Measurements from ENCODE around the gene CYP2W1. TPM values are rescaled to one million over a fixed set of nuclear protein-coding genes. Genes with fewer than 3 reads are reported as not detected.
"Not testable (repeated sequence)": the region's sequence is repeated elsewhere in the genome, so short reads cannot be mapped to it uniquely, and the experiment has no call there.

The CYP2W1 gene
- polyA plus RNA-seq, 3 donors, result 1.1 to 2.6 (median 1.4) TPM

DNA sequence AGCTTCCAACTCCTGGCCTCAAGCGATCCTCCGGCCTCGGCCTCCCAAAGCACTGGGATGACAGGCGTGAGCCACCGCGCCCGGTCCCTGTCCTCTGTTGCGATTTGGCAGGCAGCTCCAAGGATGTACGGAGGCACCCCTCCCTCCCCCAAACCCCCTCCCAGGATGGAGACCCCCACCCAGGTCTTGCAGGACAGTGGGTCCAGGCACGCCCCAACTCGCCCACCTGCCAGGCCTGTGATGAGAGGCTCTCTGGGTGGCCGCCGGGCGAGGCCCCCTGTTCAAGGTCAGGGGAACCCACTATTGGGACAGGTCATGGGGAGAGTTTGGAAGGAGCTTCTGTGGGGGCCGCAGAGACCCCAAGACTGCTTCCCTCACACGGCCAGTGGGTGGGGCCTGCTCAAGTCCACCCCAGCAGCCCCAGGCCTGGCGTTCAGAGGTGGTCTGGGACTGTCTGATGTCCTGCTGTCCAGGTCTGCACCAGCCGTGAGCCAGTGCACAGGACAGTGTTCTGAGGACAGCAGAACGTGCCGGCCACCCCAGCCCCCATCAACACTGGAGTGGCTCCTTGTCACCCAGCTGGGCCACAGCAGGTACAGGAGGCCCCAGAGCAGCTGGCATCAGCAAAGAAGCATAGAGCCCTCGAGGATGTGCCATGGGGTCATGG lies 31.0 kb upstream of the CYP2W1 start:
- DNase-seq (ENCODE audit: low read depth in 3 of 3, low spot score in 2 of 3), result no peak

DNA sequence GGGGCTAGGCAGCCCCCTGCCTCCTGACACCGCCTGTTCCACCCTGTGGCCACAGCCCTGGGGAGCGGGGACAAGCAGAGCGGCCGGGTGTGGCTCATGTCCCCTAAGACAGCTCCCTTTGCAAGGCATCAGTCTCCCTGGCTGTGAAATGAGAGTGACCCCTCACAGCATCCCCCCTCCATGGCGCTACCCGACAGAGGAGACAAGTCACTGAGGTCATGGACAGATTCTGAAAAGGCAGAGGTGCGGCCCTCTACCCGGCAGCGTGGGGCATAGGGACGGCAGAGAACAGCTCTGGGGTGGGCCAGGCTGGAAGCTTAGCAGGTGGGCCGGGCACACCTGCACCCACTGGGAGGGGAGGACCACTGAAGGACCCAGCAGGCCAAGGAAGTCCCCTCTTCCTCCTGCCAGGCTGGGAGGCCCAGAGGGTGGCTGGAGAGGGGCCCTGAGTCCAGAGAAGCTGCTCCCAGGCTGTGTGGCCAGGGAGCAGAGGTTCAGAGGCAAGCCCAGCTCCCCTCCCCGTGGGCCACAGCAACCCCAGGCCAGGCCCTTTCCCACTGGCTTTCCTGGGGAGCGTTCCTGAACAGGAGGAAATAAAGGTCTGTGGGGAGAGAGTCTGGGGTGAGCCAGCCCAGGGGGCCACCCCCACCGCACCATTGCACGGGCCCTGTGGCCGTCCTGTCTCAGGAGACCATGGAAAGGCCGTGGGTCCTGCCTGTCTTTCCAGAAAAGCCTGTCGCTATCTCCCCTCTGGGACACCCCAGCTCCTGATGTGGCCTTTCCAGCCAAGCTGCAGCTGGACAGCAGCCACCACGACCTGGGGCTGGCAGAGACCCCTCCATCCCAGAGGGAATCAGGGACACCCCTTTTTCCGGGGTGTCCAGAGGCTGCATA lies 30.2 kb upstream of the CYP2W1 start:
- DNase-seq (ENCODE audit: low read depth in 3 of 3, low spot score in 2 of 3), result no peak

DNA sequence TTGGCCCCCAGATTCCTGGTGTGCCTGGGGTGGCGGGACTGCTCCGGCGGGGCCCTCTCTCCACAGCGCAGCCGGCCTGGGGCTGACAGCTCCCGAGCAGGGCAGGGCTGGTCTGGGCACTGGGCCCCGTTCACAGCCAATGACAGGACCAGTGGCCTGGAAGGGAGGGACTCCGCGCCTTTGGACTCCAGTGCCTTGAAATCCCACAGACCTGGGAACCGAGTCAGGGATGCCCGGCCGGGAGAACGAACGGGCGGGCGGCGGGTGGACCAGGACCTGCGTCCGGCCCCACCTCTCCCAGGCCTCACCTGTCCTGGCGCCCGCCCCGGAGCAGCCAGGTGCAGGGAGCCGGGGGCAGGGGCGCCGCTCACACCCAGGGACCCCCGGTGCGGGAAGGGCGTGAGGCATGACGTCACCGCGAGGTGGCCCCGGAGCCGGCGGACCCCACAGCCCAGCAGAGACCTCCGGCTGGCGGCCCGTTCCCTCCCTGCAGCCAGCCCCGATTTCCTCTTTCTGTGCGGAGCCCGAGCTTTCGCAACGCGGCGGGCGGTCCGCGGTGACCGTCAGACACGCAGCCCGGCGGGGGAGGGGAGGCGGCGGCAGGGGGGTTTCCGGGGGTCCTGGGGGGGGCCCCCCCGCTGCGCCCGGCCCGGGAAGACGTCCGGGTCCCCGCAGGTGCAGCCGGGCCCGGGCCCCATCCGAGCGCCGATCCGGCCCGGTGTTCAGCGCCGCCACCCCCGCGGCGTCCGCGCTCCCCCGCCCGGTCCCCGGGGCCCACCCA lies 29.2 kb upstream of the CYP2W1 start:
- no peak for DNase-seq (ENCODE audit: low read depth in 3 of 3, low spot score in 2 of 3)

DNA sequence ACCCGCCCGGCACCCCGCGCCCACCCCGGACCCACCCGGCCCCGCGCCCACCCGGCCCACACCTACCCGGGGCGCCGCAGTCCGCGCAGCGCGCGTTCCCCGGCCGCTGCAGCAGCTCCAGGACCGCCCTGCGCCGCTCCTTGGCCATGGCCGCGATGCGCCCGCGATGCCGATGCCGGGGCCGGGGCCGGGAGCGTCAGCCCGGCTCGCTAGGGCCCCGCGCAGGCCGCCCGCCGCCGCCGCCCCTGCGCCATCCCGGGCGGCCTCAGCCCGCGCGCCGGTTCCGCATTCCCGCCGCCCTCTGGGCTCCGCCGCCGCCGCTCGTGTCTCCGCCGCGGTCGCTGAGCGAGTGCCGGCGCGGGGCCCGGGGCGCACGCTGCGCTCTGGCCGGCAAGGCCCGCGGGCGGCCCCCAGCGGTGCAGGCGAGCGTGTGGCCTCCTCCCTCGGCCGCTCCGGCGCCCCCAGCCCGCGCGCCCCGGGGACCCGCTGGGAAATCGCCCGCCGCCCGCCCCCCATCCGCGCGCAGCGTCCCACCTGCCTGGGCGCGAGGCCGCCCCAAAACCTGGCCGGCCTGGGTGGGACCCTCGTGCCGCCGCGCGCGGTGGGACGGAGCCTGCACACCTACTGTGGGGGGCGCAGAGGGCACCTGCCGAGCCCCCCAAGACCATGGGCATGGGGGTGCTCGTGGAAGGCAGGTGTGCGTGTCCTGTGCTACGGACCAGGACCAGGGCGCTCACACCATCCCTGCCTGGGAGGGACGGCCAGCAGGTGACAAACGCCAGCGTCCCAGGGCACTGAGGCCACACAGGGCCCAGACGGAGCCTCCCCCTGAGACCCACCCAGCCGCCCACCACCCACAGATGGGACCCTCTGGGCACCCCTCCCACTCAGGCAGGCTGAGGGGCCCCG lies 28.4 kb upstream of the CYP2W1 start, which contains the start of gene ADAP1:
ADAP1 (minus strand) TSS at position 351 of the 909 bp plus-strand sequence; CDS start at position 148, 203 bp downstream.
- no peak for DNase-seq (ENCODE audit: low read depth in 3 of 3, low spot score in 2 of 3)

DNA sequence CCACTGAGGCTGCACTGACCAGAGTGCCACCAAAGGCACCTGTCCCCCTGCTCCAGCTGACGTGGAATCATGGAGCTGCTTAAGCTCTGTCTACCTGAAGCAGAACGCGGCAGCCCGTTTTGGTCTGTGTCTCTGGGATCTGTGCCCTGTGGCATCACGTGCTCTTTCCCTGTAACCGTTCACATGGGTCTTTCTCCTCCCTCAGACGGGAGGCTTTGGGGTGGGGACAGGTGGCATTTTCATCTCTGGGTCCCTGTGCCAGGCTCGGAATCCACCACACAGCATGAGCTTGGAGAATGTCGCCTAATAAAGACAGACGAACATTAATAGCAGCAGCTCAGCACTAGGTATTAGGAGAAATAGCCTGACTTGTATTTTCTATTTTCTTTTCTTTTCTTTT lies 26.9 kb upstream of the CYP2W1 start:
- DNase-seq (ENCODE audit: low read depth in 3 of 3, low spot score in 2 of 3), result no peak

DNA sequence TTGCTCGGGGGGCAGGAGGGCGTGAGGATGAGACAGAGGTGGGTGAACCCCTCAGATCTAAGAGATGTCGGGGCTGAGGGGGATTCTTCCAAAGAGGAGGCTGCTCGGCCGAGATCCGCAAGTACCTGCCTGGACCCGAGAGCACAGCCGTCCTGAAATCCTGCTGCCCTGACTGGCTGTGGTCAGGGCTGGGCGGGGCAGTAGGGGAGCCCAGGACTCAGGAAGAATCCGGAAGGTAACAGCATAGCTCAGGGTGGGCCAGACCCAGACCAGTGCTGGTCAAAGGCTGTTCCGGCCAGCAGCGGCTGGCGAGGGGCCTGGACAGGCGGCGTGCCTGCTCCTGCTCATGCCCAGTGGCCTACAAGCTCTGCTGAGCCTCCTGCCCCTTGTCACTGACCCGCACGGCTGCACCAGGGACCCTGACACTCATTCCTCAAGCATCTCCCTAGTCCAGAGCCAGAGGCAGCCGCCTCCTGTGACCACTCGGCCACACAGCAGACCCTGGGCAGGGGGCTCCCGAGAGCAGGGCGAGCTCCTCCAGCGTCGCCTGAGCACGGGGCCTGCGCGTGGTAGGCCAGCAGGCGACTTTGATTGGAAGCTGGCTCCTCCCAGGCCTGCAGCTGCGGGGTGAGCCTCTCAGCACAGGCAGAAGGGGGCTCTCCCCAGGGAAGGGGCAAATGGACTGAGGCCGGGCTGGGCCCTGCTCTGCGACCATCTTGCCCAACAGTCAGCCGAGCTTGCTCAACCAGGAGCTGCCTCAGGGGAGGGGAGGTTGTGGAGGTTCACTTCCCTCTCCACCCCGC lies 25.4 kb upstream of the CYP2W1 start:
- DNase-seq (ENCODE audit: low read depth in 3 of 3, low spot score in 2 of 3), result no peak

DNA sequence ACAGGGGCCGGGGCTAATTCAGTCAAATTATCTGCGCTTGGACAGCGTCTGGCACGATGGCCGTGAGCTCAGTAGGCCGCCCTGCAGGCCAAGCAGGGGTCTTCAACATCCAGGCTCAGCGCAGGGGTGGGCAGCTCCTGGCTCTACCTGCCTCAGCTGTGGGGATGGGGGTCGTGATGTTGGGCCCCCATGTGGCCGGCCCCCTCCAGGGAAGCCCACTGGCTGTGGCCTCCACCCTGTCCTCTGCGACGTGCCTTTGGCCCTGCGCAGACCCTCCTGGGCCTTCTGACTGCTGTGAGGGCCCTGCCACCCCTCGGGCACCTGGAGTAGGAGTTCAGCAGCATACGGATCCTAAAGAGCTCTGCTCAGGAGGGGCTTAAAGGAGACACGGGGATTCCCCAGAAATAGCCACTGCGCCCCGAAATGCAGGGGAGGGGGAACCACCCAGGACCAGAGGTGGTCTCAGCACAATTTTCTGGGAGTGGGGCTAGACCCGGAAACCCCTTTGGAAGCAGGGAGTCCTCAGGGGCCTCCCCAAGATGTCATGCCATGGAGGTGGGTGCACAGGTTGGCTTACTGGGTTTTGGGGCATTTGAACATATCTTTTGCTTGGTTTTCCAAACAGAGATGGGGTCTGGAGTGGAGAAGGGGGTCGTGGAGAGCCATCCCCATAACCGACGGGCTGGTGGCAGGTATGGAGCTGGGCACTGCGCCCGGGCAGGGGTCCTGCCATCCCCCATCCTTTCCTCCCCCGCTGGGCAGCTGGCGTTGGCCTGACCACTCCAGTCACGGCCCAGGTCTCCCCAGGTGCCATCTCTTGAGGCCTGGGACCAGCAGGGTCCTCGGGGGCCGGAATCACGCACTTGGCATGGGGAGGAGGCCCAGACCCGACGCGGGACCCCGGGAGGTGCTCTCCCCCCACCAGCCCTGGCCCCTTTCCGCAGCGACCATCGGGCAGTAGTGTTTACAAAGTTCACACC lies 24.5 kb upstream of the CYP2W1 start:
- DNase-seq (ENCODE audit: low read depth in 3 of 3, low spot score in 2 of 3), result no peak

DNA sequence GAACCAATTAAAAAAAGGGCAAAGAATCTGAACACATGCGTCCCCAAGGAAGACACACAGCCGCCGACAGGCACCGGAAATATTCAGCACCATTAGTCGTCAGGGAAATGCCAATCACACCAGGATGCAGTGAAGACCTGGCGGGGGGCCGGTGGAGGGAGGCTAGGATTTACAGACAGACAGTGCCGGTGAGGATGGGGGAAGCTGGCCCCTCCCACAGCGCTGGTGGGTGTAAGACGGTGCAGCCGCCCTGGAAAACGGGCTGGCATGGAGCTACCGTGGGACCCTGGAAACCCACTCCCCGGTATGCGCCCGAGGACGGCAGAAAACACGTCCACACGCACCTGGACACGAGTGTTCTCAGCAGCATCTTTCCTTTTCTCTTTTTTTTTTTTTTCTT lies 23.7 kb upstream of the CYP2W1 start:
- no peak for DNase-seq (ENCODE audit: low read depth in 3 of 3, low spot score in 2 of 3)

DNA sequence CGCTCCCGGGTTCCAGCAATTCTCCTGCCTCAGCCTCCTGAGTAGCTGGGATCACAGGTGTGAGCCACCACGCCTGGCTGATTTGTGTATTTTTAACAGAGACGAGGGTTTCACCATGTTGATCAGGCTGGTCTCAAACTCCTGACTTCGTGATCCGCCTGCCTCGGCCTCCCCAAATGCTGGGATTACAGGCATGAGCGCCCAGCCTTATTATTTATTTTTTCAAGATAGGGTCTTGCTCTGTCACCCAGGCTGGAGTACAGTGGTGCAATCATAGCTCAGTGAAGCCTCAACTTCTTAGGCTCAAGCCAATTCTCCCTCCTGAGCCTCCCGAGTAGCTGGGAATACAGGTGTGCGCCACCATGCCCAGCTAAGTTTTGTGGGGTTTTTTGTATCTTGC lies 23.2 kb upstream of the CYP2W1 start:
- DNase-seq (ENCODE audit: low read depth in 3 of 3, low spot score in 2 of 3), result not testable (repeated sequence)

DNA sequence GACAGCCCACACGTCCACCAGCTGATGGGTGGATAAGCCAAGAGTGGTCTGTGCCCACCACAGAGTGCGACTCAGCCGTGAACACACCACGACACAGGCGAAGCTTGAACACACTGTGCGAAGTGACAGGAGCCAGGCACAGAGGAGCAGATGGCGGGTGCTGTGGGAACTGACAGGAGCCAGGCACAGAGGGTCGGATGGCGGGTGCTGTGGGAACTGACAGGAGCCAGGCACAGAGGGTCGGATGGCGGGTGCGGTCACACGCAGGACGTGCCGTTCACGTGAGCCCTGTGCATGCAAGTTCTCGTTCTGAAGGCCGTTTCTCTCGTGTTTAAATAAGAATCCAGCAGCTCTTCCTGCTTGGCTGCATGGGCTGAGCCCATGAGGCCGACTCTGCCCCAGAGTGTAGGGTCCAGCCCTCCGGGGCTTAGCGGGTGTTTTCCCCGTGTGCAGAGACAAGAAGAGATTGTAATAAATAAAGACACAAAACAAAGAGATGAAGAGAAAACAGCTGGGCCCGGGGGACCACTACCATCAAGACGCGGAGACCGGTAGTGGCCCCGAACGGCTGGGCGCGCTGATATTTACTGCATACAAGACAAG lies 22.6 kb upstream of the CYP2W1 start:
- no peak for DNase-seq (ENCODE audit: low read depth in 3 of 3, low spot score in 2 of 3)

DNA sequence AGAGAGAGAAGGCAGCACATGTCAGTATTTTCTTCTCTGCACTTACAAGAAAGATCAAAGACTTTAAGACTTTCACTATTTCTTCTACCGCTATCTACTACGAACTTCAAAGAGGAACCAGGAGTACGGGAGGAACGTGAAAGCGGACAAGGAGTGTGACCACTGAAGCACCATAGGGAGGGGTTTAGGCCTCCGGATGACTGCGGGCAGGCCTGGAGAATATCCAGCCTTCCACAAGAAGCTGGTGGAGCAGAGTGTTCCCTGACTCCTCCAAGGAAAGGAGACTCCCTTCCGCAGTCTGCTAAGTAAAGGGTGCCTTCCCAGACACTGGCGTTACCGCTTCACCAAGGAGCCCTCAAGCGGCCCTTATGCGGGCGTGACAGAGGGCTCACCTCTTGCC lies 22.0 kb upstream of the CYP2W1 start:
- DNase-seq (ENCODE audit: low read depth in 3 of 3, low spot score in 2 of 3), result not testable (repeated sequence)

DNA sequence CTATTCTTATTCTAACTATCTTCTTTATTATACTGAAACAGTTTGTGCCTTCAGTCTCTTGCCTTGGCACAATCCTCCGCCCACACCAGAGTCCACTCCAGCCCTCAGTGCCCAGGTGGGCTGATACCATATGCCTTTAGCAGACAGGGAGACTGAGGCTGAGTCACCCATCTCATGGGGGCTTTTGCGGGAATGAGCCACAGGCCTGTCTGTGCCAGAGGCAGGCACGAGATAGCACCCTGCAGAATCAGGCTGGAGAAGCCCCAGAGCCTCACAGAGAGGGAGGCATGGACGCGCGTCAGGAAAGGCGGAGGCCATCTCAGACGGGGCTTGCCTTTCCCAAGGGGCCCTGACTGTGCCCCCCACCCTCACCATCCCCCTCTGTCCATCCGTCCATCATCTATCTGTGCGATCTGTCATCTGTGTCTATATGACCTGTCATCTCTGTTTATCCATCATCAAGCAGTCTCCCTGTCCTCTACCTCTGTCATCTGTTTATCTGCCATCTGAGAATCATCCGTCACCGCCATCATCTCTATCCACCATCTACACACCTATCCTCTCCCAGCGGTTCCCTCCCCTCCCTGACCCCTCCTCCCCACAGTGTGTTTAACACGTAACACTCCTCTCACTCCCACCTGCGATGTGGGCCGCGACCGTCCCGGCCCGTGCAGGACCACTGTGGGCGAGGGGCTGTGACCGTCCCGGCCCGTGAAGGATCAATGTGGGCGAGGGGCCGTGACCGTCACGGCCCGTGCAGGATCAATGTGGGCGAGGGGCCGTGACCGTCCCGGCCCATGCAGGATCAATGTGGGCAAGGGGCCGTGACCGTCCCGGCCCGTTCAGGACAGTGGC lies 21.2 kb upstream of the CYP2W1 start:
- DNase-seq (ENCODE audit: low read depth in 3 of 3, low spot score in 2 of 3), result no peak

DNA sequence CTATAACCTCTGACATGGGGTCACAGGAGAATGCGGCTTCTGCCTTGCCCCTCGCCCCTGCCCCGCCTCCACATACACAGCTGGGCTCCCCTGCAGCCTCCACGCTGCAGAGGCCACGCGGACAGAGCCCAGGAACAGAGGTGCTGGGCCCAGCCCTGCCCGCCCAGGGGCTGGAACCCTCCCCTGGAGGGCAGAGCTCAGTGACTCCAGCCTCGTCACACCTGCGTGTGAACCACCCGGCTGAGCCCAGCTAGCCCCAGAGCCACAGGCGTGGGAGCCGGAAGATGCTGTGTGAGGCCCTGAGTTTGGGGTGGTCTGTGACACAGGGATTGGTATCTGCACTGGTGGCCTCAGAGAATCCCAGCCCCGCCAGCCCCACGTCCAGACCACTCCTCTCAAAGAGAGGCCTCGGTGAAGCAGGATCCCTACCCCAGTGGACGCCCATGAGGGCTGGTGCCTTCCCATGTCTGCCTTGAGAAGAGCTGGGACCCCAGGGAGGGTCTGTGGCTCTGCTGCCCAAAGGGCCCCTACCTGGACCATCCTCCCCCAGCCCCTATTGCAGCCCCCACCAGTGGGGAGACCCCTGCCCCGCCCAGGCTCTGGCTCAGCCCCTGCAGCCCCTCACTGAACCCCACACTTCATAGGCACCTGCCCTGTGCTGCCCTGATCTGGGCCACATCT lies 20.4 kb upstream of the CYP2W1 start:
- DNase-seq (ENCODE audit: low read depth in 3 of 3, low spot score in 2 of 3), result no peak

DNA sequence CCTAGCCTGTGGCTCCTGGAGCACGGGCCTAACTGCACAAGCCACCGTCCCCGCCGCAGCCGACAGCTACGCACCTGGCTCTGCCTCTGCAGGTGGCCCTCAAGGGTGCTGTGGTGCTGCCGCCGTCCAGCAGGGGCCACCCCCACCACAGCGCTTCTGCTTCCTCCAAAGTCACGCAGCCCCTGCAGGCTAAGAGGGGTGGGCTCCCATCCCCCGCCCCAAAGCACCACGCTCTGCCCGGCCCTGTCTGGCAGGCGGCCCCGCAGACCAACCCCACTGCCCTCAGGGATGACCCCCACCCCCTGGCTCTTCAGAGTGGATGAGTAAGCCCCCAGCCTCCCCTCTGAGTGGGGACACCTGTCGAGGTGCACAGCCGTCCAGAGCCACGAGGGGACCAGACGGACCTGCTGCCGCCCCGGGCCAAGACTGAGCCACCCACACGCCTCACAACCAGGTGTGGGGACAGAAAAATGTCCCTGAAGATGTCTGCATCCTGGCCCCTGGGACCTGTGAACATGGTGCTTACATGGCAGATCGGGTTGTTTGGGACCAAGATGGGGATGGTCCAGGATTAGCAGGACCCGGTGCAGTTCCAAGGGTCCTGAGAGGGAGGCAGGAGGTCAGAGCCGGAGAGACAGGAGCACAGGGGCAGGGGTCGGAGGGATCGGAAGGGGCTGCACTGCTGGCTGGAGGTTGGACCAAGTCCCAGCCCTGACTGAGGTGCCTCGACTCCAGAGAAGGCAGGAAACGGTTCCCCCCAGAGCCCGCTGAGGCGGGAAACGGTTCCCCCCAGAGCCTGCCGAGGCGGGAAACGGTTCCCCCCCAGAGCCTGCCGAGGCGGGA lies 19.5 kb upstream of the CYP2W1 start:
- no peak for DNase-seq (ENCODE audit: low read depth in 3 of 3, low spot score in 2 of 3)
